SHP77 (cell line): ENCODE results near the gene OR2T11.
"Not testable (repeated sequence)": the region's sequence is repeated elsewhere in the genome, so short reads cannot be mapped to it uniquely, and the experiment has no call there.

Source experiments
- DNase-seq, 2 experiments: peaks; one replicate each; lab custom pipeline; 2025; lab: John Stamatoyannopoulos, UW

The OR2T11 gene

GRCh38 chr1:248634991-248635390 is at the start of gene OR2T11:
OR2T11 (minus strand) TSS chr1:248635091; CDS start chr1:248627128, 7,963 bp downstream.
- not testable (repeated sequence) for DNase-seq

DNA sequence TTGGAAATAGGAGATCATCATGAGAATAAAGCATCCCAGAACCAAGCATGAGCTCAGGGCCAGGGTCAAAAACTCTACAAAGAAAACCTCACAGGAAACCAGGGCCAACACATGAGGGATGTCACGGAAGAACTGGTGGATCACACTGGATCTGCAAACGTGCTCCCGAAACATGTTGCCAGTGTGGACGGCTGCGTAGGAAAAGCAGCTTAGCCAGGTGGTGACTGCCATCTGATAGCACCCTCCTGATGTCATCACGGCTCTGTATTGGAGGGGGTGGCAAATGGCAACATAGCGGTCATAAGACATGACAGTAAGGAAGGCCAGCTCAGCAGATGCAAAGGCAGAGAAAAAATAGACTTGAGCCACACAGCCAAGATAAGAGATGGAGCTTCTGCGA is 46.8 kb upstream of the OR2T11 start:
- peak; percentile 14 to 48 for DNase-seq

DNA sequence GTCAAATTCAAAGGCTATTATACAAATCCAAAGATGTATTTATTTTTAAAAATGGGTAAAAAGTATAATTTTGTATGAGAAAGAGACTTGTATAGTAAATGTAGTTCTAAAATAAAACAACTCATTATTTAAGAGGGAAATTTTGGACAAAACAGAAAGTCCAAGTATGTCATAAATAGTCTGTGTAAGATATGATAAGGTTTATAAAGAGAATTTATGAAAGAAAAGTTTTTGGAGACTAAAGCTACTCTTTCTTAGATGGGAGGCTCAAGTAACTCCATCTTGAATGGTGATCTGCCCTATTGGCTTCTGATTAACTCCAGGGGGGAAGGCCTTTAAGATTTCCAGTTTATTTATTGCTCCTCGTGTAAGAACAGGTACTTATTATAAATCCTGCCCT is 35.1 kb upstream of the OR2T11 start:
- DNase-seq = no peak

DNA sequence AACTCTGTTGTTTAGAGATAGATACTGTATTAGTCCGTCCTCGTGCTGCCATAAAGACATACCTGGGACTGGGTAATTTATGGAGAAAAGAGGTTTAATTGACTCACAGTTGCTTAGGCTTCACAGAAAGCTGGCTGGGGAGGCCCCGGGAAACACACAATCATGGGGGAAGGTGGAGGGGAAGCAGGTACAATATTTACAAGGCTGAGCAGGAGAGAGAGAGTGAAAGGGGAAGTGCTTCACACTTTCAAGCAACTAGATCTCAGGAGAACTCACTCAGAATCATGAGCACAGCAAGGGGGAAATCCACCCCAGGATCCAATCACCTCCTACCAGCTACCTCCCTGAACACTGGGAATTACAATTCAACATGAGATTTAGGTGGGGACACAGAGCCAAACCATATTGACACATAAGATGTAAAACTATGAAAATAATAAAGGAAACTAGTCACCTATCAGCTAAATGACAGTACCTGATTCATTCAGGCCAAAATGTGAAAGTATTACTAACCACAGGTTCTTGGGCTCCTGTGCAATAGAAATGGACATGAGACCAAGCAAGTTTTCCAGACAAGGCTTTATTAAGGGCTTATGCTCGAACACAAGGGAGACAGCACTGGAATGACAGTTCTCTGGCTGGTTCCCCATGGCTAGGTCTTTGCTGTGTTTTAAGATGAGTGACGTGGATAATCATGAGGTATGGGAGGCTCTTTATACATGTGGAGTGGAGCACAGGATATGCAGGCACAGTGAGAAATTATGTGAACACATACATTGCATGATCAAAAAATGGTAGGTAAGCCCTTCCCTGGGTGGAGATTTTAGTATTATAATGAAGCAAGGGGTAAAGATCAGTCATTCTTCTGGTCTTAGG is 28.8 kb upstream of the OR2T11 start:
- DNase-seq = not testable (repeated sequence)

DNA sequence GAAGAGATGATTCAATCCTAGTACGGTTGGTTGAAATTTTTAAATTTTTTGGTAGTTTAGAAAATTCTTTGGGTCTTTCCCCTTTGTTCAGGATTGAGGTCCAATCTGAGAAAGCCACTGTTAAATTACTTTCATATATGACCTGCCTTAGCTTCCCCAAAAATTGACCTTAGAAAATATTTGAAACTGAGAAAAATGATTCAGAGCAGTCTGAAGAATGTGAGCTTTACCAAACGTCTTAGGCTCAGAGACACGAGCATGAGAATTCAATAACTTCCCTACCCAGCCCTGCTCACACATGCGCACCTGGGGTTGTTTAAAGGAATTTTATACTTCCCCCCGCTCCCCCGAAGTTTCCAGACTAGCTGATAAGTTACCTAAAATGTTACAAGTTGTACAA is 21.9 kb upstream of the OR2T11 start:
- DNase-seq = not testable (repeated sequence)

- not testable (repeated sequence) for DNase-seq
These were observed 20.5 kb upstream of the OR2T11 start, which contains the start of gene OR2T27 for GRCh38 chr1:248655354-248655753. OR2T27 (minus strand) TSS chr1:248655528; CDS start chr1:248650884, 4,644 bp downstream.

DNA sequence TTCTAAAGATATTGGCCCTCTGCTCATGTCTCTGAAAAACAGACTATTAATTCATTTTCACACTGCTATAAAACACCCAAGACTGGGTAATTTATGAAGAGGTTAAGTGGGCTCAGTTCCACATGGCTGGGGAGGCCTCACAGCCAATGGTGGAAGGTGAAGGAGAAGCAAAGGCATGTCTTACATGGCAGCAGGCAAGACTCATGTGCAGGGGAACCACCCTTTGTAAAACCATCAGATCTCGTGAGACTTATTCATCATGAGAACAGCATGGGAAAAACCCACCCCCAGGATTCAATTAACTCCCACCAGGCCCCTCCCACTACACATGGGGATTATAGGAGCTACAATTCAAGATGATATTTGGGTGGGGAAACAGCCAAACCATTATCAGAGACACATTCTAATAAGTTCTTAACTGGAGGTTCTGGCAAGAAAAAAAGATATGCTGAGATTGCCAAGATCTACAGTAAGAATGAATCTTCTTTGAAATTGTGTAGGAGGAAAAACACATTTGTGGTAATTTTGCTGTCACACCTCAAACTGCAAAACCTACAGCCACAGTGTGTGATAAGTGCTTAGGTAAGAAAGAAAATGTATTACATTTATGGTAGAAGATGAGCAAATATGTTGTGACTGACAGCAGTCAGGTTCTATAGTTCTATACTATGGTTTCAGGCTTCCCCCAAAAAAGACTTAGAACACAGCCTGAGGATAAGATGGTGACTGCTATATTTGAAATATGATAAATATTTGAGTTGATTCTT is 14.1 kb upstream of the OR2T11 start:
- not testable (repeated sequence) for DNase-seq

GRCh38 chr1:248645178-248645577 is 10.3 kb upstream of the OR2T11 start, which contains the start of gene OR2T35:
OR2T35 (minus strand) TSS chr1:248645278; CDS start chr1:248639258, 6,020 bp downstream.
- not testable (repeated sequence) for DNase-seq

GRCh38 chr1:248642971-248643651 is 8.2 kb upstream of the OR2T11 start:
- not testable (repeated sequence) for DNase-seq

DNA sequence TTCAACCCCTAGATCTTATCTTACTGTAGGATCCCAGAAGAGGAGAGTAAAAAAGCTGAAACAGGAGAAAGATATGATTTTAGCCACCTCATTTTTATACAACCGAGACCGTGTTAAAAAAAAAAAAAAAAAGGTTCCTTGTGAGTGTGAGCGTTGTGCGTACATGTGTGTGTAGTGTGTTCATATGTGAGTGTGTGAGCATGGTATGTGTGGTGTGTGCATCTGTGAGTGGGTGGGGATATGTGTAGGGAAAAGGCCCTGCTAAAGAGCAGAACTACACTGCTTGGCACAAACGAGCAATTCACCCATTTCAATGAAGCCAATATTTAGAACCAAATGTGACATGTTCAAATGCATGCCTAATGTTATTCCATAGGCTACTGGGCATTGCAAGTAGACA is 6.7 kb upstream of the OR2T11 start:
- DNase-seq = not testable (repeated sequence)

DNA sequence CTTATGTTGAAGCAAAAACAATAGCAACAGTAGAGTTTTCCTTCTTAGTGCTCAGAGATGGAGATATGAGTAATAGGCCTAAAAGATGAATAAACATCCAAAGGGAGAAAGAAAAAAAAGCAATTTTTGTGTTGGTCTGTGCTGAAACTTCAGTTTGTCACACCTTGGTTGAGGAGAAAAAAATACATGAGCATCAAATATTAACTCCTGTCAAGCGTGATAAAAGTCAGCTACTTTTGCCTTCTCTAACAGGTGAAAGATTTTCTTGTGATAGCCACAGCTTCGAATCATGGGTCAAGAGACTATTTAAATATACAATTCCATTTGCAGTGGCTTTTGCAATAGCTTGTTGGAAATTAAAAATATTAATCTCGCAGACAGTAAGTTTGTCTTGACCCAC is 6.0 kb upstream of the OR2T11 start:
- DNase-seq = not testable (repeated sequence)

DNA sequence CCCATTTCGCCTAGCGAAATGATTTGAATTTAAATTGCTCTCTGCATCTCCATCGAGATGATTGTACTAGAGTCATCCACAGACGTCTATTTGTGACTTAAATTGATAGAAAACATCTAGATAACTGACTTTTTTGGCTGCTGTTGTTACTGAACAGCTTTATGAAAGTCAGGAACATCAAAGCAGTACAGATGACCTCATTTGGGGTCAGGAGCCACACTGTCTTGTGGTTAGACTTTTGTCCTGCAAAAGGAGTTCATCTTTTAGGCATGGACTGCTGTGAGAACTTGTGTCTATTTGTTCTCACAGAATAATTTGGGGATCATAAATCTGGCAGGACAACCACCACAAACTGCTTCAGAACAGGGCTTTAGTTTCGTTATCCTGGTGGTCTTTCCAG is 4.8 kb upstream of the OR2T11 start:
- DNase-seq = not testable (repeated sequence)

DNA sequence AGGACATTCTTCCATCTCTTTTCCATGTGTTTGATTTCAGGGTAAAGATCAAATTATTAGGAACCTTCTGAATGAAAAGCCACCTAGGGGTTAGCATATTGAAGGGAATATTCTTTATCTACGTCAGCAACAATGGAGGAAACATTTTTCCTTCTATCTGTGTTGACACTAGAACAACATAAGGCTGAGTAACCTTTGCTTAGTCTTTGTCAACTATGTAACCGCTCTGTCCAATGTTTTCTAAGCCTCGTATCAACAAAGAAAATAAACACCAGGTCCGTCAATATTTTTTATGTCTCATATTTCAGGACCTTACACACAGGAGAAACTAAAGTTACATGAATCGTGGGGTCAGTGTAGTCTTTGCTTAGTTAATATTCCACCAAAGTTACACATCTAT is 1.7 kb upstream of the OR2T11 start:
- DNase-seq = not testable (repeated sequence)

DNA sequence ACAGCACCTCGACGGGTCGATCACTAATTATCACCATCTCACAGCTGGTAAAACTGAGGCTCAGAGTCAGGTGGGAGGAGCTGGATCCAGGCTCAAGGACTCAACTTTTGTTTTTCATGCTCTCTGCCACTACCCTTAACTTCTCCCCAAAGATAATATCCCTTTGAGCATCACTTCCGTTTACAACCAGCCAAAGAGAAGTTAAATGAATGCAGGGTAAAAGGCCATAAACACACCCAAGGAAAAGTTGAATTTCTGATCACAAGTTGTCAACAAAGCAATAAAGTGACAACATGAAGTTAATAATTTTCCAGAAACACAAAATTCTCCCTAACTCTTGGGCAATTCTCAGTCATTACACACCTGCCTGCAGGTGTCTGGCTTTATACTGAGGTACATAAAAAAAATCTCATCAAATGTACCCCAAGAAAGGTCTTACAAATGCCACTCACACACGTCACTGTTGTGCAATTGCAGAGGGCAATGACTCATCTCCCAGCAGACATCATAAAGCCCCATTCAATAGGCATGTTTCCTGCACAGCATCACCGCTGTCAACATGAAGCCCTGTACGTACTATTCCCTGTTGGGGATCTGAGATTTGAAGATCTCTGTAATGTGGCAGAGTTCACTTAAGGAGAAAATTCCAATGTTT is 3.4 kb downstream of the OR2T11 start:
- no peak for DNase-seq

DNA sequence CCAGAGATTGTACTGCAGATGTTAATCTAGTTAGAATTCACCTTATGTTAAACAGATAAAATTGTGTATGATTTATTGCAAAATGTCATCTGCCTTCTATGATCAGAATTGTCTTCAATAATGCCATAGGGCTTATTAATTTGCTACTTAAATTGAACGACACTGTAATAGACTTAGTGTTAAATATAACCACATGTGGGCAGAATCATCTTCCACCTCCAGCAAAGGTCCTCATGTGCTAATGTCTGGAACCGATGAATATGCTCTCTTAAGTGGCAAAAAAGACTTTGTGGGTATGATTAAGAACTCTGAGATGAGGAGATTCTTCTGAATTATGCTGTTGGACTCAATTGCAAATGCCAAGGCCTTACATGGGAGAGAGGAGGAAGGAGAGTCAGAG is 4.3 kb downstream of the OR2T11 start:
- no peak for DNase-seq

- DNase-seq = no peak
These were observed 6.7 kb downstream of the OR2T11 start for GRCh38 chr1:248627971-248628844.

GRCh38 chr1:248625971-248626370 is 8.9 kb downstream of the OR2T11 start:
- DNase-seq = no peak

DNA sequence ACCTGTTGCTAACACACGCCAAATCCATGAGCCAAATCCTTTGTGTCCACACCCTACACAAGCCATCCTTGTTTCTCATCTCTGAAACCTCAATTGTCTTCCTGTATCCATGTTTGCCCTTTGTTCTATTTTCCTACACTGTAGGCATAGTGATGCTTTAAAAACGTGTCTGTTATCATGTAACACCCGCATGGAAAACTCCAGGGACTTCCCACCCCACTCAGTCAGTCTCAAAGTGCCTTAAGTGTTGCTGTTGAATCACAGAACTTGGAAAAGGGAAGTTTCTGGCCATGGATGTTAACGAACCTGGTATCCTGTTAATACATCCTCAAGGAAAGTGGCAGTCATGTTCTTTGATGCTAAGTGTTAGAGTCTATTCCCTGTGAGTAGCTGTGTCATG is 9.7 kb downstream of the OR2T11 start:
- DNase-seq = no peak

- peak; percentile 0 to 3 for DNase-seq
These were observed 12.3 kb downstream of the OR2T11 start for GRCh38 chr1:248622570-248623001.

- no peak for DNase-seq
These were observed 13.1 kb downstream of the OR2T11 start for GRCh38 chr1:248621770-248622169.
